NB4 (cell line): ENCODE data around the gene NLRP14.

ENCODE experiments used
- POLR2A ChIP-seq: IDR thresholded peaks from 2 replicates; pipeline ENCODE4 v1.6.1; 2011; ENCODE audit warnings: mild to moderate bottlenecking; ENCODE audit not compliant: insufficient read length; ENCODE audit errors: extremely low read depth
- TF ChIP-seq, protein P1 (sequence below): IDR thresholded peaks from one replicate; pipeline ENCODE4 v1.5.1; 2012; ENCODE audit warnings: low read depth, low read length

DNA sequence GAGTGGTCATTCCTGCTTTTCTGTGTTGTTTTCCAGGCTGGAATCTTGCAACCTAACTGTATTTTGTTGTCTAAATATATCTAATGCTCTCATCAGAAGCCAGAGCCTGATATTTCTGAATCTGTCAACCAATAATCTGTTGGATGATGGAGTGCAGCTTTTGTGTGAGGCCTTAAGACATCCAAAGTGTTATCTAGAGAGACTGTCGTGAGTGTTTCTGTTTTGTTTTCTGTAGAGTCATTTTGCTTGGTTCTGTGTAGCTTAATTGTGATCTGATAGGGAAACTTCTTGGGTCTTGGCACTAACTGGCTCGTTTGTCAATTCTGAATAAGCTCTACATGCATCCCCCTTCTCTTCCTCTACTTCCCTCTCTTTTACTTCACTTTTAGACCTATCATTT lies 37.4 kb downstream of the NLRP14 start:
- TF ChIP-seq, protein P1, sequence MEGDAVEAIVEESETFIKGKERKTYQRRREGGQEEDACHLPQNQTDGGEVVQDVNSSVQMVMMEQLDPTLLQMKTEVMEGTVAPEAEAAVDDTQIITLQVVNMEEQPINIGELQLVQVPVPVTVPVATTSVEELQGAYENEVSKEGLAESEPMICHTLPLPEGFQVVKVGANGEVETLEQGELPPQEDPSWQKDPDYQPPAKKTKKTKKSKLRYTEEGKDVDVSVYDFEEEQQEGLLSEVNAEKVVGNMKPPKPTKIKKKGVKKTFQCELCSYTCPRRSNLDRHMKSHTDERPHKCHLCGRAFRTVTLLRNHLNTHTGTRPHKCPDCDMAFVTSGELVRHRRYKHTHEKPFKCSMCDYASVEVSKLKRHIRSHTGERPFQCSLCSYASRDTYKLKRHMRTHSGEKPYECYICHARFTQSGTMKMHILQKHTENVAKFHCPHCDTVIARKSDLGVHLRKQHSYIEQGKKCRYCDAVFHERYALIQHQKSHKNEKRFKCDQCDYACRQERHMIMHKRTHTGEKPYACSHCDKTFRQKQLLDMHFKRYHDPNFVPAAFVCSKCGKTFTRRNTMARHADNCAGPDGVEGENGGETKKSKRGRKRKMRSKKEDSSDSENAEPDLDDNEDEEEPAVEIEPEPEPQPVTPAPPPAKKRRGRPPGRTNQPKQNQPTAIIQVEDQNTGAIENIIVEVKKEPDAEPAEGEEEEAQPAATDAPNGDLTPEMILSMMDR, result no peak
- TF ChIP-seq POLR2A, result no peak
